Dedifferentiated amniotic fluid mesenchymal stem cell (primary cell): ENCODE measurements around the gene MSH5.
A peak's percentile ranks its signal among the peaks of the same experiment; 100 is the strongest.
"Not testable (repeated sequence)": the region's sequence is repeated elsewhere in the genome, so short reads cannot be mapped to it uniquely, and the experiment has no call there.

Experiments
- DNase-seq: peaks from one replicate; pipeline ENCODE4 v3.0.0-alpha.2; 2016; ENCODE audit errors: extremely low spot score

Gene MSH5

DNA sequence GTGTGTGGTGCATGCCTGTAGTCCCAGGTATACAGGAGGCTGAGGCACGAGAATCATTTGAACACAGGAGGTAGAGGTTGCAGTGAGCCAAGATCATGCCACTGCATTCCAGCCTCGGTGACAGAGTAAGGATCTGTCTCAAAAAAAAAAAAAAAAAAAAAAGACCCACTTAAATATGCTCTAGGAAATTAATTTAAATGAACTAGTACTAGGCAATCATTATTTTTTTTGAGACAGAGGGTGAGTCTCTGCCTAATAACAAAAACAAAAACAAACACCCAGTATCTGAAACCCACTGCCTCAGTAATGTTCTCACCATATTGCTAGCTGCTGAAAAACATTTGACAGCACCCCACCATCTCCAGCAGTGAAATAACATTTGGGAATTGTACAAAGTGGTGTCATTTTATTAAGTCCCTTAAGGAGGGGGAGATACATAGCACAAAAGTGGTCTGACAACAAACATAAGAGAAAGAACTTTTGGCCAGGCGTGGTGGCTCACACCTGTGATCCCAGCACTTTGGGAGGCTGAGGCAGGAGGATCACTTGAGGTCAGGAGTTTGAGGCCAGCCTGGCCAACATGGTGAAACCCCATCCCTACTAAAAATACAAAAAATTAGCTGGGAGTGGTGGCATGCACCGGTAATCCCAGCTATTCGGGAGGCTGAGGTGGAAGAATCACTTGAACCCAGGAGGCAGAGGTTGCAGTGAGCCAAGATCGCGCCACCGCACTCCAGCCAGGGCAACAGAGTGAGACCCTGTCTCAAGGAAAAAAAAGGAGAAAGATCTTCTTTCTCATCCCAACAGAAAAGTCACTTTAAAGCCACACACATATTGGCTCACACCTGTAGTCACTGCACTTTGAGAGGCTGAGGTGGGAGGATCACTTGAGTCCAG lies 61.5 kb downstream of the MSH5 start:
- DNase-seq, result not testable (repeated sequence)

DNA sequence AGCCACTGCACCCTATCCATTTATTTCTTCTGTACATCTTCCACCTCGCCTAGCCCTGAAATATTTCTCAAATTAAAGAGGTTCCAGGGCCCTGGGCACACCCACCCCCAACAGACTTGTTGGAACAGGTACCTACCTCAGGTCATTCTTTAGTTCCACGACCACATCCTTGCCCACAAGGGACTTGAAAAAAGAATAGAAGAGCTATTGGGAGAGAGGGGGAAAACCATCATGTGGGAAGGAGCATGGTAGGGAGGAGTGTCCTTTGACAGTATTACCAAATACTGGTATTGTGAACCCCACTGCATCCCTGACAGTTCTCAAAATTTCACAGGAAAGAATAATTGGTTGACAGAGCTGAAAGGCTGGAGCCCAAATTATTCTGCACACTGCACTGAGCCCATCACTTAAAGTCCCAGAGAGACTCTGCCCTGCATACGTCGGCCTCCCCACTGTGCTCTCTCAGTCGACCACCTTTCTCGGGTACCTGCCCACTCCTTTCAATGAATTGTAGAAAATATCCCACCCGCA lies 66.2 kb downstream of the MSH5 start:
- DNase-seq, result no peak

DNA sequence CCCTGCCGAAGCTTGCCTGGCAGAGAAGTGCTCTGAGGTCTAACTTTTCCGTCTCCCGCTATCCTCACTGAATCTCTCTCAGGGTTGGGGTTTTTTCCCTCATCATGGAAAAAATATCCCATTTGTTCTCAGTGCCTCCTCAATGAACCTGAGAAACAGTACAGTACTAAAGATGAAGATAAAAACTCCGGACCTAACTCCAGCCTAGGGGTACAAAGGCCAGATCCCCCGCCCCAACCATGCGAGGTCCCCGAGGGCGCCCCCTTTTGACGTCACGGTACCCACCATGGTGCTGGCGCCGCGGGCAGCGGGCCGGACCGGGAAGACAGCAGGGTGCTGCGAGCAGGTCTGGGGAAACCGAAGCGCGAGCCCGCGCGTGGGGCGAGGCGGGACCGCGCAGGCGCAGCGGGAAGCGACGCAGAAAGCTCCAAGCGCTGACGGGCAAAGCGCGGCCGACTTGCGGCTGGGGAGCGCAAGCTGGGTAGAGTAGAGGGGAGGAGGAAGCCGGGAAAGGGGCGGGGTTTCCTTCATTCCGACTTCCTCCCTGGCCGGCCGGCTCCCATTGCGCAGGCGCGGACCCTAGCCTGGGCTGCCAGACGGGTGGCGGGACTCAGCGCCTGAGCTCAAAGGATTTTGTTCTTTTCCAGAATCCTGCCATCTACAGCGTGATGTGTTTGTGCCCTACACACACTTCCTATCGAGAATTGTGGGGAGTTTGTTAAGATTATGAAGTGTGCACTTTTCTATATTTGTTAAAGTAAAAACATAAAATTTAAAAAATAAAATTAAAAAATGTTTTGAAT lies 66.9 kb downstream of the MSH5 start, which contains the start of gene LSM2:
LSM2 (minus strand) TSS at position 497 of the 803 bp plus-strand sequence; CDS start at position 288, 209 bp downstream.
- peak; percentile 97 for DNase-seq

DNA sequence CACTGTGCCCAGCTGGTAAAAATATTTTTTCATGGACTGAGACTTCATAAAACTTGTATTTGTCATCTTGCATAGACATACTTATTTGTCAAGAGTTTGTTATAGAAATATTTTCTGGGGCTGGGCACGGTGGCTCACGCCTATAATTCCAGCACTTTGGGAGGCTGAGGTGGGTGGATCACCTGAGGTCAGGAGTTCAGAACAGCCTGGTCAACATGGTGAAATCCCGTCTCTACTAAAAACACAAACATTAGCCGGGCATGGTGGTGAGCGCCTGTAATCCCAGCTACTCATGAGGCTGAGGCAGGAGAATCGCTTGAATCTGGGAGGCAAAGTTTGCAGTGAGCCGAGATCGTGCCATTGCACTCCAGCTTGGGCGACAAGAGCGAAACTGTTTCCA lies 68.8 kb downstream of the MSH5 start:
- DNase-seq, result not testable (repeated sequence)

DNA sequence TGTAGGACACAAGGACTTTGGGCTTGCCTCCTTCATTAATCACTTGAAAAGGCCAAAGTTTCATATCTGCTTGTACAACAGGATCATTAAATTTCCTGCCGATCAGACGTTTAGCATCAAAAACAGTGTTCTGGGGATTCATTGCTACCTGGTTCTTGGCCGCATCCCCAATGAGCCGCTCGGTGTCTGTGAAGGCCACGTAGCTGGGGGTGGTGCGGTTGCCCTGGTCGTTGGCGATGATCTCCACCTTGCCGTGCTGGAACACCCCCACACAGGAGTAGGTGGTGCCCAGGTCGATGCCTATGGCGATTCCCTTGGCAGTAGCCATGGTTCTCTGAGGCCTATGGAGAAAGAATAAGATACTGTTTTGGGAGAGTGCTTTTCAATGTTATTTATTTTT lies 71.8 kb downstream of the MSH5 start:
- no peak for DNase-seq
